ENCODE measurements around the gene CACHD1. TPM values are rescaled to one million over a fixed set of nuclear protein-coding genes. Genes with fewer than 3 reads are reported as not detected.
A peak's percentile ranks its signal among the peaks of the same experiment; 100 is the strongest.

Gene CACHD1
- 14.2 TPM for total RNA-seq

- DNase-seq (ENCODE audit: low spot score) = peak; percentile 87
Measured at GRCh38 chr1:64469977-64470664, at the start of gene CACHD1. Gene CACHD1 (plus strand): TSS chr1:64470129. CDS start chr1:64470745, 616 bp downstream.

- no peak for DNase-seq (ENCODE audit: low spot score)
Measured at GRCh38 chr1:64421377-64421776, 48.6 kb upstream of the CACHD1 start.

- no peak for DNase-seq (ENCODE audit: low spot score)
Measured at GRCh38 chr1:64423526-64423925, 46.4 kb upstream of the CACHD1 start.

- DNase-seq (ENCODE audit: low spot score) = no peak
Measured at GRCh38 chr1:64424412-64424811, 45.5 kb upstream of the CACHD1 start.

- no peak for DNase-seq (ENCODE audit: low spot score)
Measured at GRCh38 chr1:64425521-64425920, 44.4 kb upstream of the CACHD1 start.

GRCh38 chr1:64426681-64427080 lies 43.2 kb upstream of the CACHD1 start:
- no peak for DNase-seq (ENCODE audit: low spot score)

GRCh38 chr1:64427879-64428278 lies 42.0 kb upstream of the CACHD1 start:
- DNase-seq (ENCODE audit: low spot score) = no peak

- no peak for DNase-seq (ENCODE audit: low spot score)
Measured at GRCh38 chr1:64433308-64433707, 36.6 kb upstream of the CACHD1 start.

GRCh38 chr1:64433747-64434146 lies 36.2 kb upstream of the CACHD1 start:
- no peak for DNase-seq (ENCODE audit: low spot score)

GRCh38 chr1:64435000-64435399 lies 34.9 kb upstream of the CACHD1 start:
- no peak for DNase-seq (ENCODE audit: low spot score)

- no peak for DNase-seq (ENCODE audit: low spot score)
Measured at GRCh38 chr1:64437453-64437852, 32.5 kb upstream of the CACHD1 start.

- no peak for DNase-seq (ENCODE audit: low spot score)
Measured at GRCh38 chr1:64440183-64440826, 29.6 kb upstream of the CACHD1 start.

GRCh38 chr1:64451440-64451839 lies 18.5 kb upstream of the CACHD1 start:
- no peak for DNase-seq (ENCODE audit: low spot score)

GRCh38 chr1:64453688-64454087 lies 16.2 kb upstream of the CACHD1 start:
- DNase-seq (ENCODE audit: low spot score) = no peak

GRCh38 chr1:64458915-64459314 lies 11.0 kb upstream of the CACHD1 start:
- no peak for DNase-seq (ENCODE audit: low spot score)

- DNase-seq (ENCODE audit: low spot score) = no peak
Measured at GRCh38 chr1:64459743-64460142, 10.2 kb upstream of the CACHD1 start.

- DNase-seq (ENCODE audit: low spot score) = no peak
Measured at GRCh38 chr1:64466033-64466432, 3.9 kb upstream of the CACHD1 start.

GRCh38 chr1:64469116-64469976 lies 583 bp upstream of the CACHD1 start:
- no peak for DNase-seq (ENCODE audit: low spot score)

- peak; percentile 50 for DNase-seq (ENCODE audit: low spot score)
Measured at GRCh38 chr1:64470665-64471217, 812 bp downstream of the CACHD1 start.

- DNase-seq (ENCODE audit: low spot score) = peak; percentile 62
Measured at GRCh38 chr1:64471218-64472039, 1.5 kb downstream of the CACHD1 start.

GRCh38 chr1:64472040-64472376 lies 2.1 kb downstream of the CACHD1 start:
- DNase-seq (ENCODE audit: low spot score) = no peak

GRCh38 chr1:64472805-64473204 lies 2.9 kb downstream of the CACHD1 start:
- no peak for DNase-seq (ENCODE audit: low spot score)
